BE2C (cell line): Measurements from ENCODE around the gene RNF130.
"Not testable (repeated sequence)": the region's sequence is repeated elsewhere in the genome, so short reads cannot be mapped to it uniquely, and the experiment has no call there.

Source experiments
- DNase-seq: peaks from one replicate; pipeline ENCODE4 v3.0.0-alpha.2; 2020
- H3K27me3 ChIP-seq: fragments of 250-450 bp; sonication (Bioruptor Pico); 2 replicates; pipeline ENCODE4 v1.5.1; 2020; ENCODE audit warnings: mild to moderate bottlenecking
- H3K36me3 ChIP-seq: fragments of 250-450 bp; sonication (Bioruptor Pico); 2 replicates; pipeline ENCODE4 v1.5.1; 2020; ENCODE audit warnings: mild to moderate bottlenecking
- H3K4me1 ChIP-seq: fragments of 250-450 bp; sonication (Bioruptor Pico); 2 replicates; pipeline ENCODE4 v1.5.1; 2020
- H3K4me3 ChIP-seq: 2 replicates; pipeline ENCODE4 v1.5.1; 2011; ENCODE audit warnings: low read depth, low read length
- H3K9me3 ChIP-seq: fragments of 250-450 bp; sonication (Bioruptor Pico); 2 replicates; pipeline ENCODE4 v1.5.1; 2020
- CTCF ChIP-seq: IDR thresholded peaks from 2 replicates; pipeline ENCODE4 v1.5.1; 2012; ENCODE audit warnings: mild to moderate bottlenecking, low read depth, low read length

The RNF130 gene

DNA sequence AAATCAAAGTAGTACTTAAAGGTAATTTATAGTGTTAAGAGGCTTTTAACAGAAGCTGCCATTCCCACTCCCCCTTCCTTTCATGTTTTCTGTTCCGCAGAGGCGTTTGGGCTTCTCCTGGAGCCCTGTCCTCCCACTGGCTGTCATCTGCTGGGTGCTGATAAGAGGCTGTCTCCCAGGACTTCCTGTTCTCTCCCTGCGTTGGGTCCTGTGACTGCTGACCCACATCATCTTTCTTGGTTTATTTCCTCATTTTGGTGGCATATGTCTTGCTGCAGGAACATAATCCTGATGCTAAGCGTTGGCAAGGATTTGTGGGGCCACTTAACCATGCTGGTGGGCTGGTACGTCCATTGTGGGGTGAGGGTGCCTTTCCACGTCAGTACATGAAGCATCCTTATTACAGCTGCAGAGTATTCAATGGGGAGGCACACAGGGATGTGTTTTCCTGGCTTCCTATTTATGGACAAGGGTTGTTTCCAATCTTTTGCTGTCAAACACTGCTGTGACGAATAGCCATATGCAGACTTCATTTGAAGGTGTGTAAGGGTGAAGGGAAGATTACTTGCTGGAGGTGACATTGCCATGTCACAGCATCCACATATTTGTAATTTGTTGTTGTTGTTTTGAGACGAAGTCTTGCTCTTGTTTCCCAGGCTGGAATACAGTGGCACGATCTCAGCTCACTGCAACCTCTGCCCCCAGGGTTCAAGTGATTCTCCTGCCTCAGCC, 22.3 kb upstream of the RNF130 start:
- Histone ChIP-seq H3K9me3 (no peaks in the 10 kb centered on the region), H3K4me1 (peaks cover 3% of the 10 kb centered on the region; the same call in 1 of the 2 replicates), H3K27me3 (no peaks in the 10 kb centered on the region), H3K36me3 (no peaks in the 10 kb centered on the region), H3K4me3 (no peak overlapping the region)
- no peak for TF ChIP-seq CTCF
- DNase-seq = no peak

GRCh38 chr5:180093241-180093640, 21.7 kb upstream of the RNF130 start:
- no peak for TF ChIP-seq CTCF
- peaks cover 3% of the 10 kb centered on the region; the same call in 1 of the 2 replicates for H3K4me1 ChIP-seq
- no peak for DNase-seq
- no peaks in the 10 kb centered on the region for H3K36me3 ChIP-seq
- no peaks in the 10 kb centered on the region for H3K9me3 ChIP-seq
- H3K4me3 ChIP-seq = no peak overlapping the region
- no peaks in the 10 kb centered on the region for H3K27me3 ChIP-seq

- no peak for DNase-seq
- H3K4me1 ChIP-seq = peaks cover 3% of the 10 kb centered on the region; the same call in 1 of the 2 replicates
- H3K27me3 ChIP-seq = no peaks in the 10 kb centered on the region
- peak overlapping the region; percentile 45; the same call in 1 of the 2 replicates for H3K4me3 ChIP-seq
- no peaks in the 10 kb centered on the region for H3K36me3 ChIP-seq
- no peaks in the 10 kb centered on the region for H3K9me3 ChIP-seq
- peak; percentile 16; the same call in 1 of the 2 replicates for TF ChIP-seq CTCF
These were observed 19.4 kb upstream of the RNF130 start for GRCh38 chr5:180090769-180091546.

DNA sequence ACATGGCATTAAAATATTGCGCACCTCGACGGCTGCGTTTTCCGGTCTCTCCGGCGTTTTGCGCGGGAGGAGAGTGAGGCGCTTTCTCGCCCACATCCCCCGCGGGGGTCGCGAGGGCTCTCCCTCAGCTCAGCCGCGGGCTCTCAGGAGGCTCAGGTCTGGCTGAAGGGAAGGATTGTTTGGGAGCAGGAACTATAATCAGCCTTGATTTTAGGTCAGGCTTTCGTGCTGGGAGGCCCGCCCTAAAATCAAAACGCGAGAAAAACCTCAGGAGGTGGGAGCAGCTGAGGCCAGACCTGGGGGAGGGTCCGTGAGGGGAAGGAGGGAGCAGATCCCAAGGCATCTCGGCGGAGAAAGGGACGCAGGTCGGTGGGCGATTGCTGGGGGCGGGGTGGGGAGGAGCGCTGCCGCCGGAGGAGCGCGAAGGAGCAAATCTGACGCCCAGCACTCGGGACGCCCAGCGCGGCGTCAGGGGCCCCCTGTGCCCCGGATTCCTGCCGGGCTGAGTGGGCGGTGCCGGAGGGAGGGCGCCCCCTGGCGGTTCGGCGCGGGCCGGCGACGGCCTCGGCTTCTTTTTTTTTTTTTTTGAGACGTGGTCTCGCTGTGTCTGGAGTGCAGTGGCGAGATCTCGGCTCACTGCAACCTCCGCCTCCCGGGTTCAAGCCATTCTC, 18.7 kb upstream of the RNF130 start:
- TF ChIP-seq CTCF = peak; percentile 70
- Histone ChIP-seq H3K4me3 (peak overlapping the region; percentile 45), H3K9me3 (no peaks in the 10 kb centered on the region), H3K4me1 (peaks cover 3% of the 10 kb centered on the region; the same call in 1 of the 2 replicates), H3K36me3 (no peaks in the 10 kb centered on the region), H3K27me3 (no peaks in the 10 kb centered on the region)
- peak; percentile 69 for DNase-seq

DNA sequence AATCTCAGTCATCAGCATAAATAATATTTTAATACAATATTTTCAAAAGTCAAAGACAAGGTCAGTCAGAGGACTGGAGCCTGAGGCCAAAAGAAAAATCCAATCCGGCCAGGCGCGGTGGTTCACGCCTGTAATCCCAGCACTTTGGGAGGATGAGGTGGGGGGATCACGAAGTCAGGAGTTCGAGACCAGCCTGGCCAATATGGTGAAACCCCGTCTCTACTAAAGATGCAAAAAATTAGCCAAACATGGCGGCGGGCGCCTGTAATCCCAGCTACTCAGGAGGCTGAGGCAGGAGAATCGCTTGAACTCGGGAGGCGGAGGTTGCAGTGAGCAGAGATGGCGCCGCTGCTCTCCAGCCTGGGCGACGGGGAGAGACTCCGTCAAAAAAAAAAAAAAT, 18.1 kb upstream of the RNF130 start:
- H3K4me3 ChIP-seq, H3K9me3 ChIP-seq, H3K27me3 ChIP-seq, DNase-seq, H3K36me3 ChIP-seq, H3K4me1 ChIP-seq: not testable (repeated sequence)

DNA sequence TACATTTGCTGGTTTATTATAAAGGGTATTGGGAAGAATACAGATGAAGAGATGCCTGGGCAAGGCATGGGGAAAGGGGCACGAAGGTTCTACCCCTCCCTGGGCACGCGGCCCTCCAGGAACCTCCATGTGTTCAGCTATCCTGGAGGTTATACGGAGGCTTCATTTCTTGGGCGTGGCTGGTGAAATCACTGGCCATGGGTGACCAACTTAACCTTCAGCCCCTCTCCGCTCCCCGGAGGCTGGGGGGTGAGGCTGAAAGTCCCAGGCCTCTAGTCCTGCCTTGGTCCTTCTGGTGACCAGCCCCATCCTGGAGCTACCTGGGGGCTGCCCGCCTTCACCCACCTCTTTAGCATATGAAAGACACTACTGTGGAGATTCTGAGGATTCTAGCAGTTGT, 17.0 kb upstream of the RNF130 start:
- H3K27me3 ChIP-seq = no peaks in the 10 kb centered on the region
- no peak for TF ChIP-seq CTCF
- DNase-seq = no peak
- no peak overlapping the region for H3K4me3 ChIP-seq
- H3K9me3 ChIP-seq = no peaks in the 10 kb centered on the region
- peaks cover 3% of the 10 kb centered on the region; the same call in 1 of the 2 replicates for H3K4me1 ChIP-seq
- H3K36me3 ChIP-seq = no peaks in the 10 kb centered on the region
